GM12872 (cell line): Measurements from ENCODE around the gene RAMACL.

ENCODE experiments used
- CTCF ChIP-seq: IDR thresholded peaks from 3 replicates; pipeline ENCODE4 v1.5.1; 2011; ENCODE audit warnings: low read depth, mild to moderate bottlenecking, low read length, moderate library complexity; ENCODE audit not compliant: insufficient read depth

Gene RAMACL

GRCh38 chr6:166620478-166621113 is 34.1 kb upstream of the RAMACL start:
- no peak for TF ChIP-seq CTCF

- TF ChIP-seq CTCF: no peak
Observed at GRCh38 chr6:166619912-166620311, 33.4 kb upstream of the RAMACL start.

- TF ChIP-seq CTCF: no peak
Observed at GRCh38 chr6:166618866-166619761, 32.6 kb upstream of the RAMACL start.

GRCh38 chr6:166618251-166618650 is 31.8 kb upstream of the RAMACL start:
- TF ChIP-seq CTCF: no peak

- TF ChIP-seq CTCF: no peak
Observed at GRCh38 chr6:166617359-166617758, 30.9 kb upstream of the RAMACL start.

- TF ChIP-seq CTCF: no peak
Observed at GRCh38 chr6:166616261-166617238, 30.1 kb upstream of the RAMACL start.

GRCh38 chr6:166615059-166615770 is 28.7 kb upstream of the RAMACL start:
- TF ChIP-seq CTCF: no peak
